SK-N-SH (cell line): ENCODE results near the gene NUDT22. TPM values are rescaled to one million over a fixed set of nuclear protein-coding genes. Genes with fewer than 3 reads are reported as not detected.

Source experiments
- CTCF ChIA-PET: fragments of 300-600, 350-600 bp; formaldehyde crosslinking; extraction: SDS; loops from one replicate; lab custom pipeline; 2021; lab: Yijun Ruan, JAX
- POLR2A ChIA-PET: fragments of 350-600 bp; sonication (Branson Sonifier 250); formaldehyde crosslinking; extraction: SDS; loops from one replicate; lab custom pipeline; 2020; ENCODE audit warnings: antibody characterized with exemption, inconsistent platforms; lab: Yijun Ruan, JAX
- DNase-seq: peaks from one replicate; pipeline ENCODE4 v3.0.0; 2012
- H2AFZ ChIP-seq: fragments of 200-600 bp; sonication (generic); 2 replicates; pipeline ENCODE4 v1.8.1; 2016; ENCODE audit warnings: antibody characterized with exemption, mild to moderate bottlenecking, low read depth
- H3F3A ChIP-seq: fragments of 200-600 bp; sonication (generic); replicated peaks from 2 replicates; pipeline ENCODE3; 2016; ENCODE audit warnings: antibody characterized with exemption, mild to moderate bottlenecking; ENCODE audit not compliant: insufficient read depth
- H3K27ac ChIP-seq, 2 experiments: fragments of 200-500 bp in 1 of 2; fragments of 200-600 bp in 1 of 2; sonication (Bioruptor generic) in 1 of 2; sonication (generic), shearing (Covaris generic) in 1 of 2; 2 replicates each; pipeline versions ENCODE4 v1.5.1 to v1.6.1; 2014 to 2016; ENCODE audit warnings: low read depth in 2 of 2, inconsistent platforms in 1 of 2, low read length in 1 of 2, mild to moderate bottlenecking in 1 of 2, mixed read lengths in 1 of 2
- H3K27me3 ChIP-seq: fragments of 200-600 bp; sonication (generic), shearing (Covaris generic); 2 replicates; pipeline ENCODE4 v1.6.1; 2016; ENCODE audit warnings: mixed run types; ENCODE audit not compliant: insufficient read depth
- H3K36me3 ChIP-seq, 2 experiments: fragments of 200-500 bp in 1 of 2; fragments of 200-600 bp in 1 of 2; sonication (Bioruptor generic) in 1 of 2; sonication (generic) in 1 of 2; replicated peaks in 1 of 2; 2 replicates each; pipeline versions ENCODE3 to v1.5.1; 2014 to 2016; ENCODE audit warnings: low read length in 1 of 2, mild to moderate bottlenecking in 1 of 2; ENCODE audit not compliant: insufficient read depth in 2 of 2, control insufficient read depth in 1 of 2
- H3K4me1 ChIP-seq, 2 experiments: fragments of 200-500 bp in 1 of 2; fragments of 200-600 bp in 1 of 2; sonication (Bioruptor generic) in 1 of 2; sonication (generic), shearing (Covaris generic) in 1 of 2; 2 replicates each; pipeline versions ENCODE4 v1.5.1 to v1.6.1; 2014 to 2016; ENCODE audit warnings: low read depth in 1 of 2, low read length in 1 of 2, mixed run types in 1 of 2; ENCODE audit not compliant: insufficient read depth in 2 of 2, control insufficient read depth in 1 of 2
- H3K4me2 ChIP-seq: fragments of 200-600 bp; sonication (generic), shearing (Covaris generic); 2 replicates; pipeline ENCODE4 v1.6.1; 2017; ENCODE audit warnings: mixed run types
- H3K4me3 ChIP-seq, 2 experiments: fragments of 200-500 bp in 1 of 2; fragments of 200-600 bp in 1 of 2; sonication (Bioruptor generic) in 1 of 2; sonication (generic), shearing (Covaris generic) in 1 of 2; 2 replicates each; pipeline versions ENCODE4 v1.5.1 to v1.8.1; 2014 to 2016; ENCODE audit warnings: low read depth in 2 of 2, inconsistent platforms in 1 of 2, low read length in 1 of 2, mild to moderate bottlenecking in 1 of 2, mixed read lengths in 1 of 2, moderate library complexity in 1 of 2
- H3K79me2 ChIP-seq: fragments of 200-600 bp; sonication (generic); 2 replicates; pipeline ENCODE4 v1.8.1; 2017; ENCODE audit warnings: mild to moderate bottlenecking; ENCODE audit not compliant: insufficient read depth
- H3K9ac ChIP-seq: fragments of 200-600 bp; sonication (generic); 2 replicates; pipeline ENCODE4 v1.6.1; 2017; ENCODE audit warnings: mixed run types
- H3K9me2 ChIP-seq: fragments of 200-600 bp; sonication (generic); 2 replicates; pipeline ENCODE4 v1.6.1; 2017; ENCODE audit warnings: mixed run types
- H3K9me3 ChIP-seq: fragments of 200-600 bp; sonication (generic); 2 replicates; pipeline ENCODE4 v1.6.1; 2017; ENCODE audit warnings: mixed run types, mild to moderate bottlenecking, moderate library complexity
- H4K20me1 ChIP-seq: fragments of 200-600 bp; sonication (generic); 2 replicates; pipeline ENCODE4 v1.6.1; 2017; ENCODE audit warnings: mild to moderate bottlenecking, mixed run types; ENCODE audit not compliant: insufficient read depth
- EP300 ChIP-seq, 2 experiments: IDR thresholded peaks; 2 replicates each; pipeline versions ENCODE4 v1.4.0 to v1.6.1; 2012; ENCODE audit warnings: borderline replicate concordance in 1 of 2, low read depth in 1 of 2, low read length in 1 of 2
- FOXJ3 ChIP-seq: sonication (generic); formaldehyde crosslinking; IDR thresholded peaks from 2 replicates; pipeline ENCODE4 v1.5.1; 2020; ENCODE audit warnings: mild to moderate bottlenecking, missing genetic modification reagents
- FOXM1 ChIP-seq: IDR thresholded peaks from 2 replicates; pipeline ENCODE4 v1.4.0; 2012; ENCODE audit warnings: low read depth, mild to moderate bottlenecking
- GATA2 ChIP-seq: sonication (generic); formaldehyde crosslinking; IDR thresholded peaks from 2 replicates; pipeline ENCODE4 v1.5.0; 2020; ENCODE audit warnings: mild to moderate bottlenecking, missing genetic modification reagents
- IRF3 ChIP-seq: fragments of 150-350 bp; IDR thresholded peaks from 2 replicates; pipeline ENCODE4 v1.6.1; 2016; ENCODE audit warnings: mild to moderate bottlenecking, low read depth, low read length
- JUND ChIP-seq: IDR thresholded peaks from 2 replicates; pipeline ENCODE4 v1.4.0; 2012
- MAX ChIP-seq: IDR thresholded peaks from 2 replicates; pipeline ENCODE4 v1.4.0; 2012; ENCODE audit warnings: low read depth
- NRF1 ChIP-seq: IDR thresholded peaks from 2 replicates; pipeline ENCODE4 v1.6.1; 2012; ENCODE audit warnings: low read depth, mild to moderate bottlenecking, low read length
- RAD21 ChIP-seq: IDR thresholded peaks from 2 replicates; pipeline ENCODE4 v1.6.1; 2012; ENCODE audit warnings: mild to moderate bottlenecking, low read length
- RCOR1 ChIP-seq: fragments of 150-350 bp; IDR thresholded peaks from 2 replicates; pipeline ENCODE4 v1.6.1; 2017; ENCODE audit warnings: antibody characterized with exemption, low read length
- RFX5 ChIP-seq: IDR thresholded peaks from 2 replicates; pipeline ENCODE4 v1.6.1; 2012; ENCODE audit warnings: mild to moderate bottlenecking, improper control_type of control experiment, low read length
- RXRA ChIP-seq: IDR thresholded peaks from 2 replicates; pipeline ENCODE4 v1.4.0; 2012; ENCODE audit warnings: low read depth, mild to moderate bottlenecking, borderline replicate concordance
- USF1 ChIP-seq: IDR thresholded peaks from 2 replicates; pipeline ENCODE4 v1.4.0; 2012; ENCODE audit warnings: low read depth, borderline replicate concordance
- USF2 ChIP-seq: fragments of 150-350 bp; IDR thresholded peaks from 2 replicates; pipeline ENCODE4 v1.6.1; 2017; ENCODE audit warnings: antibody characterized with exemption, low read length, low read depth, borderline replicate concordance
- WGBS: methylation state at CpG from one replicate; pipeline ENCODE4 v1.1.6; 2017; ENCODE audit warnings: low lambda C conversion rate; 5-methylcytosine and 5-hydroxymethylcytosine counted together
- polyA plus RNA-seq, 3 experiments: library from polyadenylated mRNA; depleted of rRNA; stranded (reverse); fragments of >200 nt; gene quantifications; 2 replicates each; pipeline ENCODE4 v1.2.3, GENCODE V29; 2012

Gene NUDT22
- polyA plus RNA-seq, 1 of the 3 experiments (the other 2 are of a cell fraction): 72.7 TPM

GRCh38 chr11:64224151-64224890 lies 1.8 kb upstream of the NUDT22 start:
- Histone ChIP-seq H3K79me2 (peaks cover 42% of the 10 kb centered on the region), H3K4me3 (no peak overlapping the region), H3K4me1 (peaks cover 9 to 31% of the 10 kb centered on the region in 2 experiments; a peak in 2 of 4 replicates), H3K27ac (no peak overlapping the region), H3K9ac (no peak overlapping the region), H3K4me2 (peak overlapping the region; percentile 98; the same call in 1 of the 2 replicates), H3K27me3 (no peaks in the 10 kb centered on the region), H3K9me2 (no peaks in the 10 kb centered on the region), H3K36me3 (peaks cover 0 to 11% of the 10 kb centered on the region in 2 experiments), H2AFZ (no peak overlapping the region), H4K20me1 (no peaks in the 10 kb centered on the region), H3F3A (peaks cover 2% of the 10 kb centered on the region), H3K9me3 (no peaks in the 10 kb centered on the region)
- no peak for DNase-seq
- POLR2A ChIA-PET: interaction anchor here (0.8 to 1.4 kb wide), 4 partner anchors 13 to 21 kb away, joined by 3 to 5 read pairs (median 4); partner anchors contain the start of gene FKBP2
- no peak for TF ChIP-seq NRF1
- no peak for TF ChIP-seq RXRA
- TF ChIP-seq GATA2 (CRISPR knock-in tag): no peak
- TF ChIP-seq IRF3: no peak
- TF ChIP-seq MAX: no peak
- no peak for TF ChIP-seq RAD21
- TF ChIP-seq JUND: no peak
- TF ChIP-seq EP300 (IDR thresholded peaks at IDR 0.05; ENCODE audit: borderline replicate concordance in 1 of 2, low read depth in 1 of 2, low read length in 1 of 2): no peak
- no peak for TF ChIP-seq FOXJ3 (CRISPR knock-in tag)
- TF ChIP-seq RFX5: no peak
- no peak for TF ChIP-seq FOXM1
- no peak for TF ChIP-seq USF2
- no peak for TF ChIP-seq RCOR1
- no peak for TF ChIP-seq USF1
- CTCF ChIA-PET: interaction anchor here (1.2 to 5.2 kb wide), 6 partner anchors 14 to 139 kb away, joined by 3 to 36 read pairs (median 8); partner anchors contain the start of genes FERMT3 and PLCB3
- WGBS: 78% methylated on average over 6 of the region's 17 CpGs
